Renal cortical epithelial cell (primary cell): Measurements from ENCODE around the gene BARD1. TPM values are rescaled to one million over a fixed set of nuclear protein-coding genes. Genes with fewer than 3 reads are reported as not detected.
"Not testable (repeated sequence)": the region's sequence is repeated elsewhere in the genome, so short reads cannot be mapped to it uniquely, and the experiment has no call there.

Source experiments
- DNase-seq: peaks from one replicate; pipeline ENCODE4 v3.0.0-alpha.2; 2011; ENCODE audit warnings: low read depth
- total RNA-seq: library from RNA; depleted of rRNA; stranded (reverse); fragments of >200 nt; gene quantifications from 2 replicates; pipeline ENCODE4 v1.2.3, GENCODE V29; 2014

The BARD1 gene
- 9.8 and 25.4 TPM in 2 replicates for total RNA-seq

DNA sequence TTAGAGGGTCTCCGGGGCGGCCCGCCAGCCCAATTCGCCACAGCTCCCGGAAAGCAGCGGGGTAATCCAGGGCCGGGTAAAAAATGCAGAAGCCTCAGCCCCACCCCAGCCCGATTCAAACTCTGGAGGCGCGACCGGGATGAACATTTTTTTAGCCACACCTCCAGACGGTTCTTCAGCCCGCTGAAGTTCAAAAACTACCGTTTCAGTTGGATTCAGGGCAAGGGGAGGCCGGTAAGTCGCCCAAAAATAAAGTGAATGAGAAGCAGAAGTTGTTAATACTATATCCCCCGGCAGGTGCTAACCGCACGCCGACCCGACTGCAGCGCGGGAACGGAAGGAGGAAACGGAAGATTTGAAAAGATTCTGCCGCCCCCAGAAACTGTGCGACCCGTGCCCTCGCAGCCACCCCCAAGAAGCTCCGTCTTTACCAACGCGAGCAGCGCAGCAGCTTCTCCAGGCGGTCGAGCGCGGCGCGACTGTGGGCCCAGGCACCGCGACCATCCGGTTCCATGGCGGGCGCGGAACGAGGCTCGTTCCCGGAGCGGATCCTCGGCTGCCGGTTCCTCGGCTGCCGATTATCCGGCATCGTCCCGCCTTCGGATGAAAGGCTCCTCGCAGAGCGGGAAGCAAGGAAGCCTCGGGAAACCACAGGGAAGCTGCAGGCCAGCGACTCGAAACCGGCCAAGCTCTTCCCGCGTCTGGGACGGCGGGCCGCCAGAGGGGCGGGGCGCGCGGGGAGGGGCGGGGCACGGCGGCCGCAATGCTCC is at the start of gene BARD1:
BARD1 (minus strand) TSS at position 703 of the 770 bp plus-strand sequence; CDS start at position 589, 114 bp downstream.
- DNase-seq, result peak; percentile 40

DNA sequence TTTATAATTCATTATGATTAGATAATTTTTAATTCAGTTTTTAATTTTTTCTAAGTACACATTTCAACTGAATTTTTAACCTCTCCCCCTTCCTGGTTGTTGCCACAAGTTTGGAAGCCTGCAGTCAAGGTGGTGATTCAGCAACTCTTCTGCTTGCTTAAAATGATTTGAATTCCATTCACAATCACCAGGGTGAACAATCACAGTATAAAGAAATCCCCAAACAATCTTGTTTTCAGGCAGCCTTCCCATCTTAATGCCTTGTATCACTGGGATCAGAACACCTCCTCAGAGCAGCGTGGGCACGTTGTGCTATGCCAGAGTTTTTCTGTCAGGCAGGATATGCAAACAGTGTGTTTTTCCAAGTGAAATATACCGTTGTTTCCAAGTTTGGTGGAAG is 46.7 kb upstream of the BARD1 start:
- DNase-seq, result peak; percentile 57

DNA sequence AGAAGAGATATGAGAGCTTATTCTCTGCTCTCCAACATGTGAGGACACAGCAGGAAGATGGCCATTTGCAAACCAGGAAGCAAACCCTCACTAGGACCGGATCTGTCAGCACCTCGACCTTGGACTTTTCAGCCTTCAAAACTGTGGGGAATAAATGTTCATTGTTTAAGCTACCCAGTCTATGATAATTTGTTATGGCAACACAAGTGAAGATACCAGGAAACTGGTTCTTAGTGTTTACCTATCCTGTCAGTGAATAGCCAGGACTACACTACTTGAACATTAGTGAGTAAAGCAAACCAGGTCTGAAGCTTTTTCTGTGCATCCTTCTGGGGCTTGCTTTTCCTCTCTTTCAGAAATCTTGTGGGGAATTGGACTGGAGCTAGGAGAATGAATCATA is 44.4 kb upstream of the BARD1 start:
- no peak for DNase-seq

DNA sequence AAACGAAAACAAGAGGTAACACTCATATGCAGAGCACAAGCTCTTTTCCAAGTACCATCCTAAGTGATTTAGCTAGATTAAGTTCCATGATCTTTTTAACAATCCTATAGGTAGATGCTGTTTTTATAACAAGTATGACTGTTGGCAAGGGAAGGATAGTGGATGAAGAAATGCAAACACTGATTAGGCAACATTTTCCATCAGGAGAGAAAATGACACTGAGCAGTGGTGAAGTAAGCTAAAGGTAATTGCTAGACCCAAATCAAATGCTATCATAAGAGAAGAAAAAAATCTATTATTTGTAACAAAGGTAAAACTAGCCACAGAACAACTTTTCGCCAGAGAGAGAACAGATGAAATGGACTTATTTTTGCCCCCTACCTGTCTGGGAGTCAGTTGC is 34.3 kb upstream of the BARD1 start:
- no peak for DNase-seq

DNA sequence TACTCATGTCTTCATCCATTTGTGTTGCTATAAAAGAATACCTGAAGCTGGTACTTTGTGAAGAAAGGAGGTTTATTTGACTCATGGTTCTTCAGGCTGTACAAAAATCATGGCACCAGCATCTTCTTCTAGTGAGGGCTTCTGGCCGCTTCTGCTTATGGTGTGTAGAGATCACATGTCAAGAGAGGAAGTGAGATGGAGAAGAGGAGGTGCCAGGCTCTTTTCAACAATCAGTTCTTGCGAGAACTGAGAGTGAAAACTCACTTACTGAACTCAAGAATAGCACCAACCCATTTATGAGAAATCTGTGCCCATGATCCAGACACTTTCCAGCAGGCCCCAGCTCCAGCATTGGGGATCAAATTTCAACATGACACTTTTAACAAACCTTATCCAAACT is 30.0 kb upstream of the BARD1 start:
- no peak for DNase-seq

DNA sequence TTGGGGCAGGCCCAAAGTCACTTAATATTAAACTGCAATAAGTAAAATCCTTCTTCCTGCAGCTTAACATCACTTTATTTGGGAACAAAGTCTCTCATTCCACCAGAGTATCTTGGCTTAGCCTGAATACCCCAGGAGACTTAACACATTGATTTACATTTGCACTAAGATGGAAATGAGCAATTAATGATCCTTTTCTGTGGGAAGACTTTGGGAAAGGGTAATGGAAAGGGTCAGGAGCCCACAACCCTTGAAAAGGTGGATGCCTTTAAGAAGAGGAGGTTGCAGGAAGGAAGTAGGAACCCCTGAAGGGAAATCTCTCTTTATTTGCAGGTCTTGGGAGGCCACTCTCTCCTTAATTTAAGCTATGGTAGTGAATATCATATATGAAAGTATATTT is 28.0 kb upstream of the BARD1 start:
- no peak for DNase-seq

DNA sequence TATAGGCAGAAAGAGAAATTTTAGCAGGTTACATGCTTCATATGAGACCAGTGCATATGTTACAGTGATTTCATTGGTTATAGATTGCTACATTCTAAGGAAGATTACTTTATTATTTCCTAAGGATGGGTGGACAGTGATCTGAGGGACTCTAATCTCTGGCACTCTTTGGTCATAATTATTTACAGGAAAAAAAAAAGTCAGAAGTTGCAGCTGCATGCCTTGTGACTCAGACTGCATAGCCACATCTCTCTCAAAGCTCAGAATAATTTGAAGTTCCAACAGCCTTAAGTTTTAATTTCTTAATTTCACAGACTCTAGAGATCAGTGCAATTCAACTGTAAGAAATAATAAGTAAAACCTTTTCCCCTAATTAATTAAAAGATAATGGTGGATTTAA is 27.1 kb upstream of the BARD1 start:
- peak; percentile 15 for DNase-seq

DNA sequence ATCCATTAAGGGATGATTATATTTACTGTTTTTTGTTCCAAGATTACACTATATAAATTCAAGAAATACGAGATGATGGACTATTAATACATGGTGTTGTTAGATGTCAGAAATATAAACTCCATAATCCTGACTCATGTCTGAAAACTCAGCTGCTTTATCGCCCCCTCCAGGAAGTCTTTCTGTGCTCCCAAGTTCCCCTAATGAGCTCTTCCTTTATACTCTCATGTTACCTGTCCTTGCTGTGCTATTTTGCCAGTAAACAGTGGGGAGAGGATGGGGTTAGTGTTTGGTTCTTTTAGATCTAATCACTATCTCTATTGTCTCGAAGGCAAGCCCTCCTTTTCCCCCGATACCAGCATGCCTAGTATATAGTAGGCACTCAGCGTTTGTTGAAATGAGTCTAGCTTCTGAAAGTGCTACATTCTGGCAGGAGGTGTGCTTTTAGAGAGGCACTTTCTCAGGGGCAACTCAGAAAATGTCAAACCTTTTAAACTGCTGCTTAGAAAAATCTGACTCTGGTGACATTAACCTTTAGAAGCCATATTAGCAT is 21.4 kb upstream of the BARD1 start:
- peak; percentile 36 for DNase-seq

DNA sequence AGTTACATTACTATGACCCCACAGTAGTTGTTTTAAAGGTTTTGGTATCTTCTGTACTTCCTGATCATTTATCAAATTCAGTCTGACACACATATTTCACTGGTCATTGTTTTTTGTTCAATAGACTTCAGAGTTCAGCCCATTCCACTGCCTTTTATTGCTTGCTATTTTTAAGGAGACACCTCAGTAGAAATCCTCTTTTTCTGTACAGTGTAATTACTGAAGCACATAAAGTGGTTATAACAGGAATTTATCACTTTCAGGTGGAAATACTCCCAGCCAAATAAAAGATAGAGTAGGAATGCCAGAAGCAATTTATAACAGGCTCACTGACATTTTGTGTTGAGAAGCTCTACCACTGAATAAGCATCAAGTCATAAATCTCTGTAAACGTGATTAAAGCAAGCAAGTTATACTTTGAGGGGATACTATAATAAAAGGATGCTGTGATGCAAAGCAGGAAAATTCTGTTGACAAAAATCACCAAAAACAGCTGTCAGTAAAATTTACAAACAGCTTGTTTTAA is 6.6 kb upstream of the BARD1 start:
- no peak for DNase-seq

DNA sequence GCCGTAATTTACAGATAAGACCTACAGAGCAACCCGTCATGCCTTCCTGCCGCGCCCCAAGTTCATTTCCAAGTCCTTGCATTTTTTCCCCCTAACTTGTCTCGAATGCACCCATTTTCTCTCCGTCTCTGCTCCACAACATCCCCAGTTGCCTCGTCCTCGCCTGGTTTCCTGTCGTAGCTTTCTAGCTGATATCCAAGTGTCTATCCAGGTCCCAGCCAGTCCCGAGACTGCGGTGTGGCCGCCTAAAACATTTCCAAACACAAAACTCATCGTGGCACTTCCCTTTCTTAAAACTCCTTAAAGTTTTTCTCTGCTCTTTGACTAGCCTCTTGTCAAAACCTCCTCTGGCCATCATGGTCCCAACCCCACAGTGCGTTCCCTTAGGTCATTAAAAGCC is 1.2 kb upstream of the BARD1 start:
- no peak for DNase-seq

DNA sequence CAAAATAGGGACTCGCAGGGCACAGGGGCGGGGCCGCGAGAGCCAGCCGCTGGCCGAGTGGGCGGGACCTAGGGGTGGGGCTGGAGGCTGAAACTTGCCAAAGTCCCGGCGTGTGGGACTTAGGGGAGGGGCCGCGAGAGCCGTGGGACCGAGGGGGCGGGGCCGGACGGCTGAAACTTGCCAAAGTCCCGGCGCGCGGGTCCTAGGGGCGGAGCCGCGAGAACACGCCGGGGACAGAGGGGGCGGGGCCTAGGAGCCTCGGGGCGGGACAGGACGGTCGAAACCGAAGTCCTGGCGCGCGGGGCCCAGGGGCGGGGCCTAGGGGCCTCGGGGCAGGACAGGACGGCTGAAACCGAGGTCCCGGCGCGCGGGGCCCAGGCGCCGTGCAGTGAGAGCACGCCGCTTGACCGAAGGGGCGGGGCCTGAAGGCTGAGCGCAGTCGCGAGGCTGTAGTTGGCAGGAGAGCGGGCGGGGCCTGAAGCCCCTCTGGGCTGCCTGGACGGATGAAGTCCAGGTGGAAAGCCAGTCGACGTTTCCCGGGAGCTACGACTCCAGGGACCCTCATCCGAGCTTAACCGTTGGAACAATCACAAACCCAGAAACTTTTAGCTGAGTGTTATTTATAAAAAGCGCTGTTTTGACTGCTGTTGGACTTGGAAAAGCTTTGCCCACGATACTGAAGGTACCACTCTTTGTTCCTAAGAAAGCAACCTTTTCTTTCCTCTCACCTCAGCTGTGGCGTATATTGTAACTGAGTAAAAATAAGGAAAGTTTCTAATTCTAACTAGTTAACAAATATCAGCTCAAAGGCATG is 475 bp upstream of the BARD1 start:
- peak; percentile 89 for DNase-seq

DNA sequence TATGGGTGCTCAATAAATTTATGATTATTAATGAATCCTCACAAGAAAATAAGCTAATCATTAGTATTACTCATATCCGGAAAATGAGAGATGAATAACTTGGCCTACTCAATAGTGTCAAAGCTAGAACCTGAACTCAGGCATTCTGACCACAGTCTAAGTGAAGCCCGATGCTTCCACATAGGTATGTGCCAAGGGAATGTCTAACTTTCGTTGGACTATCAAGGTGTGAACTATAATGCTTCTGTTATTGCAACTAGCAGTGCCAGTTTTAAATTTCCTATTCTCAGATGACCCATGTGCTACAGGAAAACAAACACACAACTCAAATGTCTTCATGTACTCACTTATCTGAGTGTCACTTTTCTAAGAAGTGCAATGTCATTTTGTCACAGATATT is 1.8 kb downstream of the BARD1 start:
- DNase-seq, result peak; percentile 38

DNA sequence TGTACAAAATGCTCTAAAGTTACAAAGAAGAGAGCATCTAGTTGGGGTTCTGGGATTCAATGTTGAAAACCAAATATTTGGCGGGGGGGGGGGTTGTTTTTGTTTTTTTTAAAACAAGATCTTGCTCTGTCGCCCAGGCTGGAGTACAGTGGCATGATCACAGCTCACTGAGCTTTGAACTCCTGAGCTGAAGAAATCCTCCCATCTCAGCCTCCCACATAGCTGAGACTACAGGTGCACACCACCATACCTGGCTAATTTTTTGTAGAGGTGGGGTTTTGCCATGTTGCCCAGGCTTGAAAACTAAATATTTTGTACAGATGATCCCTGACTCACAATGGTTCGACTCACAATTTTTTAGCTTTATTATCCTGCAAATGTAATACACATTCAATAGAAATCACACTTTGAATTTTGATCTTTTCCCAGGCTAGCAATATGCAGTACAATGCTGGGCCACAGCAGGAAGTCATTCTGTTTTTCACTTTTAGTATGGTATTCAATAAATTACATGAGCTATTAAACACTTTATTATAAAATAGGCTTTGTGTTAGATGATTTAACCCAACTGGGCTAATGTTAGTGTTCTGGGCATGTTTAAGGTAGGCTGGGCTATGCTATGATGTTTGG is 7.6 kb downstream of the BARD1 start:
- DNase-seq, result no peak

DNA sequence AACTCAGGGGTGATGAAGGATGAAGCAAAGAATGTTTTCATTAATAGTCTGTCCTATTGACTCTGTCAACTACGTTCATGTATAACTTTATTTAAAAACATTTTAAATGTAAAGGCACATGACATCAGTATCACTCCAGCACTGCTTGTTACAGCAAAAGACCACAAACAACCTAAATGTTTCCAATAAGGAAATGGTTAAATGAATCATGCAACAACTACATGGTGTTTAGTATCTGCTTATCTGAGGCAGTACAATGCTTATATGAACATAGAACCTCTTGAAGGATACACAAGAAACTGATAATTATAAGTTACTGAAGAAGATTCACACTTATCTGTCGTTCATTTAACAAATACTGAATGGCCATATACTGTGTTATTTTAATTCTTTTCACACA is 8.4 kb downstream of the BARD1 start:
- DNase-seq, result no peak

DNA sequence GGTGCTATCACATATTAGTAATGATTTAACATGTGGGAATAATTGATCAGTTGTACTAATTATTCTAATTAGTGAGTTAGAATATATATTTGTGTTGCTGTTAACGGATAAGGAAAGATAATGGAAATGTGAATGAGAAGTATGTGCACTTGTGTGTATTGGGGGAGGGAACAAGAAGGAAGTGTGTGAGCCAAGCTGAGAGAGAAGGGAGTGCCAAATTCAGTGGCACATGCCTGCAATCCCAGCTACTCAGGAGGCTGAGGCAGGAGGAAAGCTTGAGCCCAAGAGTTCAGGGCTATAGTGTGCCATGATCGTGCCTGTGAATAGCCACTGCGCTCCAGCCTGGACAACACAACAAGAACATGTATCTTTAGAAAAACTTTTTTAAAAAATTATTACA is 9.3 kb downstream of the BARD1 start:
- DNase-seq, result no peak

DNA sequence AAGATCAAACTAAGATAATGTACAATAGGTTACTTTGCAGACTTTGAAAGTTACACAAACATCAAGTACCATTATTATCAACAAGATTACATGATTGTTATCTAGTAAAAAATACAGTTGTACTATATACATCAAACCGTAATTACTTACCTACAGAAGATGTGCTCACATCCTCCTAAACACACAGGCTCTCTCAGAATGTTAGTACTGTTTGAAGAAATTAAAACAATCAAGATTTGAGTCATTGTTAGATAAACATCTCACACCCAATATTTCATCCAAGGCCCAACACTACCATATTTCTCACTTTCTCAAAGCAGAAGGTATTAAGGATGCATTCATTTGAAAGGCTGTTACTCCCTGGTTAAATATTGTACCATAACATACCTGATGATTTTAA is 12.6 kb downstream of the BARD1 start:
- no peak for DNase-seq

DNA sequence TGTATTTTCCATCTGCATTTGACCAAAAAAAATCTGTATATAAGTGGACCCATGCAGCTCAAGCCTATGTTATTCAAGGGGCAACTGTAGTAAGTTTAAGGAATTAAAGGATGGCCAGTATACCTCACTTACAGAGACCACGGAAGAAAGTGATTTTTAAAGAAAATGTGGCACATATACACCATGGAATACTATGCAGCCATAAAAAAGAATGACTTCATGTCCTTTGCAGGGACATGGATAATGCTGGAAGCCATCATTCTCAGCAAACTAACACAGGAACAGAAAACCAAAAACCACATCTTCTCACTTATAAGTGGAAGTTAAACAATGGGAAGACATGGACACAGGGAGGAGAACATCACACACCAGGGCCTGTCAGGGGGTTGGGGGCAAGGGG is 26.3 kb downstream of the BARD1 start:
- DNase-seq, result not testable (repeated sequence)

DNA sequence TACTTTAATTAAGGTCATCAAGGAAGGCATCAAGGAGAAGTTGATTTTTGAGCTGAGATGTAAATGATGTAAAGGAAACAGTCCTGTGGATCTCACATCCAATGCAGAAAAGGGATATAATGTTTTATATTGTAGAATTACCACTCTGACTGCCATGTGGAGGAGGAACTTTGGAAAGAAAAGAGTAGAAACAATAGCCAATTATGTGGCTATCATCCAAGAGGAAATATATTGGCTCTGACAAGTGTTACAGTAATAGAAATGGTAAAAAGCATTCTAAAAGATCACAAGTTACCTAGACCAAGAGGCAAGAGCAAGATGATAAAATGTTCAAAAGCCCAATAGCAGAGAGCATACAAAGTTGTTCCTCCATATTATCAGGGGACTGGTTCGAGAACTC is 26.8 kb downstream of the BARD1 start:
- DNase-seq, result no peak

DNA sequence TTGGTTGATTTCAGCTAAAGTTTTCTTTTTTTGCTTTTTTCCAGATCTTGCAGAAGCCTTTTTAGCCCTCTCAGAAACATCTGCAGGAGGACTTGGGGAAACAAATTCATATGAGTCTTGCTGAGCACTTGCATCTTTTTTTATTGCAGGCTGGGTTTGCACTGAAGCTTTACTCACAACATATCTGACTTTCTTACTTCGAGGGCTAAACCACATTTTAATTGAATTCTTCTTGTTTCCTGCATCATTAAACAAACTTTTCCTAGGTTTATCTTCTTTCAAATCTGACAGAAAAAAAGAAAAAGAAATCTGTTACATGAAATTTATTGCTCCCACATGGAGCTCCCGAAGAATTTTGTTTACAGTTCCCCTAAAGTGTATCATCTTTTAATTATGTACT is 28.3 kb downstream of the BARD1 start:
- no peak for DNase-seq

DNA sequence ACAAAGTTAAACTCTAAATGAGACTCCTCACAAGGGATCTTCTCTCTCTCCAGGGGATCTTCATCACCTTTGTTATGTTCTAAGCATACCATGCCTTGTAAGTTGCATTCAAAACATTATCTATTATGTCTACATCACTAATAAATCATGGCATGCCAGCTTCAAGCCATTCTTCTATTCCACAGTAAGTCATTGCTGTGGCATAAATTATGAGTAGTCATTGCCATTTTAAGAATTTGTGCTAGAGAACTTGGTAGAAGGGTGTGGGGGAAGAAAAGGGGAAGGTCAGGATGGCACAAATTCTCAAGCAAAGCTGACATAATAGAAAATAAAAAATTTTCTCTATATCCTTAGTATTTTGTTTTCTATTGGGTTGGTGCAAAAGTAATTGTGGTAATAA is 33.5 kb downstream of the BARD1 start:
- DNase-seq, result peak; percentile 10

DNA sequence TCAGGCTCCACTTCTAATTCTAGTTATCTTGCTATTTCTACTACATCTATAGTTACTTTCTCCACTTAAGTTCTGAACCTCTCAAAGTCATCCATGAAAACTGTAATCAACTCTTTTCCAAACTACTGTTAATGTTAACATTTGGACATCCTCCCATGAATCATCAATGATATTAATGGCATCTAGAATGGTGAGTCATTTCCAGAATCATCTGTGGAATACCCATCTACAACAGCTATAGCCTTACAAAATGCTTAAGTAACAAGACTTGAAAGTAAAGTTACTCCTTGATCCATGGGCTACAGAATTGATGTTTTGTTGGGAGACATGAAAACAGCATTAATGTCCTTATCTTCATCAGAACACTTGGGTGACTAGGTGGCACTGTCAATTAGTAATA is 35.4 kb downstream of the BARD1 start:
- peak; percentile 6 for DNase-seq

DNA sequence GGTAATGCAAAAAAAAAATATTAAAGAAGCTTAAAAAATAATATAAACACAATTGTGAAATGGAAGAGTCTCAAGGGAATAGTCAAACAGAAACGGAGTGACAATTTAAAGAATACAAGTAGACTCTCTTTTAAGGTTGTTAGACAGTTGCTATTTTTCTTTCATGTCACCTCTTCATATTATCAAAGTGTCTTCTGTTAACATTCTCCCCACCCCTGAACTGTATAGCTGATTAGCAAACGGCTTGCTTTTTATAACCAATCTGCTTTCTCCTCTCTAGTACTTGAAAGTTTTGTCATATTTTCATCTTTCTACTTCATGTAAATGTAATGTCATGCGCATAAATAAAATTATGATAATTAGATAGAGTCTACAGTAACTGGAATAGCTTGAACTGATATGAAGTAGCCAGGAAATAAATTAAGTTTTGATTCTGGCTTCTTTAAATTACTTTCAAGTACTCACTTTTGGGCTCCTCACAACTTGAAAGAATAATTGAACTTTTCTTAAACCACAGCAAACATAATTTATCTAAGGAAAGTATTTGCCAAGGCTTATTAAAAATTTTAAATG is 37.0 kb downstream of the BARD1 start:
- no peak for DNase-seq
